ENCODE results near the gene FAS.

Gene FAS

GRCh38 chr10:88974012-88974411 lies 16.6 kb upstream of the FAS start:
- no peak for DNase-seq

GRCh38 chr10:88974446-88975376 lies 15.9 kb upstream of the FAS start:
- DNase-seq, result peak in 3 of 6 experiments; percentile 12 to 51 (median 33)

GRCh38 chr10:88975377-88975720 lies 15.2 kb upstream of the FAS start:
- DNase-seq, result no peak

- DNase-seq, result no peak
These were observed 12.1 kb upstream of the FAS start for GRCh38 chr10:88978463-88978862.

GRCh38 chr10:88979153-88979562 lies 11.4 kb upstream of the FAS start:
- DNase-seq, result no peak

GRCh38 chr10:88979603-88980002 lies 11.0 kb upstream of the FAS start:
- DNase-seq, result no peak

- no peak for DNase-seq
These were observed 10.4 kb upstream of the FAS start for GRCh38 chr10:88980247-88980646.

- no peak for DNase-seq
These were observed 9.8 kb upstream of the FAS start for GRCh38 chr10:88980800-88981199.

GRCh38 chr10:88981435-88981834 lies 9.2 kb upstream of the FAS start:
- no peak for DNase-seq

GRCh38 chr10:88982366-88982765 lies 8.2 kb upstream of the FAS start:
- DNase-seq, result no peak

GRCh38 chr10:88983206-88983605 lies 7.4 kb upstream of the FAS start:
- DNase-seq, result no peak

GRCh38 chr10:88983939-88984338 lies 6.7 kb upstream of the FAS start:
- no peak for DNase-seq

- DNase-seq, result no peak
These were observed 6.1 kb upstream of the FAS start for GRCh38 chr10:88984525-88984924.

GRCh38 chr10:88986549-88987242 lies 3.9 kb upstream of the FAS start:
- peak in 1 of 6 experiments; percentile 11 for DNase-seq

- DNase-seq, result peak in 2 of 6 experiments; percentile 4 to 13
These were observed 3.3 kb upstream of the FAS start for GRCh38 chr10:88987243-88987725.

GRCh38 chr10:88987840-88988239 lies 2.8 kb upstream of the FAS start:
- DNase-seq, result no peak

- DNase-seq, result no peak
These were observed 1.2 kb upstream of the FAS start for GRCh38 chr10:88989423-88989822.

GRCh38 chr10:88989824-88990383 lies 694 bp upstream of the FAS start:
- DNase-seq, result no peak

- peak; percentile 11 to 56 (median 42) for DNase-seq
These were observed 732 bp downstream of the FAS start for GRCh38 chr10:88991161-88991898.

GRCh38 chr10:88991899-88992320 lies 1.3 kb downstream of the FAS start:
- no peak for DNase-seq

GRCh38 chr10:88992921-88993524 lies 2.4 kb downstream of the FAS start:
- no peak for DNase-seq

- no peak for DNase-seq
These were observed 3.4 kb downstream of the FAS start for GRCh38 chr10:88994019-88994418.
